ENCODE data around the gene GALNT14. TPM values are rescaled to one million over a fixed set of nuclear protein-coding genes. Genes with fewer than 3 reads are reported as not detected.
A peak's percentile ranks its signal among the peaks of the same experiment; 100 is the strongest.

Gene GALNT14
- total RNA-seq, 1 donor from 2014 or later: 0.83 TPM

DNA sequence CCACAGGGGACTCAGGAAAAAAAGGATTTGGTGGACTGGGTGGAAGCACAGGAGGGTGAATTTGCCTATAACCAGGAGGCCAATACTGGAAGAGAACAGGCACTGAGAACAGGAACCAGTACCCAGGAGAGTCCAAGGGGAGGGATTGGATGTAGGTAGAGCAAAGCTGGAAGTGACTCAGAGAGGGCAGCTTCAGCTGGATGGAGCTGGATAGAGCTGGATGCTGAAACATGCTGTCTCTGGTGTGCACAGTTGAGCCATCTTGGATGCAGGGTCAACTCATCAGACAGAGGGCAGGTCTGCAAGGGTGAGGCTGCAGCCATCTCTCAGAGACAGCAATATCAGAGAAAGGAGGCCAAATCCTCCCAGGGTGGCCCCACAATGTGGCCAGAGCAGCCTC, 134.0 kb downstream of the GALNT14 start:
- ATAC-seq: peak in 1 of 2 donors; percentile 24
- Histone ChIP-seq H3K4me3 (no peak overlapping the region), H3K9me3 (no peaks in the 10 kb centered on the region), H3K36me3 (no peaks in the 10 kb centered on the region), H3K4me1 (peaks cover 6% of the 10 kb centered on the region), H3K27ac (no peak overlapping the region), H3K27me3 (ENCODE audit: low read depth) (no peaks in the 10 kb centered on the region)
- DNase-seq: no peak
- TF ChIP-seq, protein P1, sequence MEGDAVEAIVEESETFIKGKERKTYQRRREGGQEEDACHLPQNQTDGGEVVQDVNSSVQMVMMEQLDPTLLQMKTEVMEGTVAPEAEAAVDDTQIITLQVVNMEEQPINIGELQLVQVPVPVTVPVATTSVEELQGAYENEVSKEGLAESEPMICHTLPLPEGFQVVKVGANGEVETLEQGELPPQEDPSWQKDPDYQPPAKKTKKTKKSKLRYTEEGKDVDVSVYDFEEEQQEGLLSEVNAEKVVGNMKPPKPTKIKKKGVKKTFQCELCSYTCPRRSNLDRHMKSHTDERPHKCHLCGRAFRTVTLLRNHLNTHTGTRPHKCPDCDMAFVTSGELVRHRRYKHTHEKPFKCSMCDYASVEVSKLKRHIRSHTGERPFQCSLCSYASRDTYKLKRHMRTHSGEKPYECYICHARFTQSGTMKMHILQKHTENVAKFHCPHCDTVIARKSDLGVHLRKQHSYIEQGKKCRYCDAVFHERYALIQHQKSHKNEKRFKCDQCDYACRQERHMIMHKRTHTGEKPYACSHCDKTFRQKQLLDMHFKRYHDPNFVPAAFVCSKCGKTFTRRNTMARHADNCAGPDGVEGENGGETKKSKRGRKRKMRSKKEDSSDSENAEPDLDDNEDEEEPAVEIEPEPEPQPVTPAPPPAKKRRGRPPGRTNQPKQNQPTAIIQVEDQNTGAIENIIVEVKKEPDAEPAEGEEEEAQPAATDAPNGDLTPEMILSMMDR (IDR thresholded peaks at IDR 0.05): no peak
- intact Hi-C loops (cut with DNase I): no loop called here

DNA sequence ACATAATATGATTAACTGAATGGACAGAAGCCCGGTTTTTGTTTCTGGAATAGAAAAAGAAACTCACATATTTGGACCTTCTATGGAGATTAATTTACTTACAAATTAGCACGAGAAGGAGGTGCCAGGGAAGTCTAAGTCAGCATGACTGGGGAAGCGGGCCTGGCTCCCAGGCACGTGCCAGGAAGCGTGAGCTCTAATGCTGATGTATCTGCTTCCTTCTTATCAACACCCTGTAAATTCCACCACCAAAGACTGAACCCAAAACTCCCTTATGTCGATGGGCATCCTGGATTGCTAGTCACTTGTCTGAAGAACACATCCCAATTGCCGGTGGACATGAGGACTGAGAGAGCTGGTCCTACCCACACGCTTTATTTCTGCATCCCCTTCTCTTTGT, 134.5 kb downstream of the GALNT14 start:
- intact Hi-C loops (cut with DNase I): no loop called here
- no peak overlapping the region for H3K4me3 ChIP-seq
- H3K27ac ChIP-seq: no peak overlapping the region
- no peak for DNase-seq
- peaks cover 6% of the 10 kb centered on the region for H3K4me1 ChIP-seq
- H3K9me3 ChIP-seq: no peaks in the 10 kb centered on the region
- no peaks in the 10 kb centered on the region for H3K36me3 ChIP-seq
- TF ChIP-seq, protein P1 (IDR thresholded peaks at IDR 0.05): no peak
- ATAC-seq: no peak
- no peaks in the 10 kb centered on the region for H3K27me3 ChIP-seq (ENCODE audit: low read depth)

DNA sequence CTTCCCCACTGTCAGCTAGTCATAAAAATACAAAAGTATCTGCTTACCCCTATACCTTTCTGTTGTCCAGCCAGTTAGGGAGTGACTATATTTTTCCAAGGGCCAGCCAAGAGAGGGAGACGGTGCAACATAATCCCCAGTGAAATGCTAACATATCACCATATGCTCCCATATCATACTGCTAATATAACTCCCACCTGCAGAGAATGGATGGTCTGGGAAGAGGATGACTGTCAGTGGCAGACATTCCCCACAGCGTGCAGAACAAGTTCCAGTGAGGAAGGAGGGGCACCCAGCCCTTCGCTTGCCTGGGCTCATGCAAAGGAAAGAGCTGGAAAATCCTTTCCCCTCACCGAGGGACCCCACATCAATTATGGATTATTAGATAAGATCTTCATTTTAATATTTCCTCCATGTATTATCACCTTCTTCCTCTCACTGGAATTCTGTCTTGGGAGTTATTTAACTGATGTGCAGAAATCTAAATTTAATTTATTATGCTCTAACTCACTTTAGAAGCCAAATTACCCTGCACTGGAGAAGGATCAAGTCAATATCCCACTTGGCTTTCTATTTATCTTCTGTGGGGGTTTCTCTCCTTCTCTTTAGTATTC, 135.6 kb downstream of the GALNT14 start:
- Histone ChIP-seq H3K4me1 (peaks cover 6% of the 10 kb centered on the region), H3K36me3 (no peaks in the 10 kb centered on the region), H3K27me3 (ENCODE audit: low read depth) (no peaks in the 10 kb centered on the region), H3K4me3 (no peak overlapping the region), H3K9me3 (no peaks in the 10 kb centered on the region), H3K27ac (no peak overlapping the region)
- intact Hi-C loops (cut with DNase I): no loop called here
- TF ChIP-seq, protein P1 (IDR thresholded peaks at IDR 0.05): no peak
- DNase-seq: no peak
- no peak for ATAC-seq

- Histone ChIP-seq H3K4me3 (no peak overlapping the region), H3K9me3 (no peaks in the 10 kb centered on the region), H3K27ac (no peak overlapping the region), H3K36me3 (no peaks in the 10 kb centered on the region), H3K4me1 (peaks cover 6% of the 10 kb centered on the region), H3K27me3 (ENCODE audit: low read depth) (no peaks in the 10 kb centered on the region)
- intact Hi-C loops (cut with DNase I): no loop called here
- DNase-seq (no peak), ATAC-seq (no peak)
- TF ChIP-seq, protein P1 (IDR thresholded peaks at IDR 0.05): no peak
These were observed 137.3 kb downstream of the GALNT14 start for GRCh38 chr2:31000970-31001369.

GRCh38 chr2:30998672-30999071, 139.6 kb downstream of the GALNT14 start:
- Histone ChIP-seq H3K4me3 (no peak overlapping the region), H3K27me3 (ENCODE audit: low read depth) (no peaks in the 10 kb centered on the region), H3K36me3 (no peaks in the 10 kb centered on the region), H3K4me1 (peaks cover 2% of the 10 kb centered on the region), H3K27ac (no peak overlapping the region), H3K9me3 (no peaks in the 10 kb centered on the region)
- ATAC-seq (no peak), DNase-seq (no peak)
- intact Hi-C loops (cut with DNase I): no loop called here
- TF ChIP-seq, protein P1 (IDR thresholded peaks at IDR 0.05): no peak
